Measurements from ENCODE around the gene FAM83F.

The FAM83F gene

DNA sequence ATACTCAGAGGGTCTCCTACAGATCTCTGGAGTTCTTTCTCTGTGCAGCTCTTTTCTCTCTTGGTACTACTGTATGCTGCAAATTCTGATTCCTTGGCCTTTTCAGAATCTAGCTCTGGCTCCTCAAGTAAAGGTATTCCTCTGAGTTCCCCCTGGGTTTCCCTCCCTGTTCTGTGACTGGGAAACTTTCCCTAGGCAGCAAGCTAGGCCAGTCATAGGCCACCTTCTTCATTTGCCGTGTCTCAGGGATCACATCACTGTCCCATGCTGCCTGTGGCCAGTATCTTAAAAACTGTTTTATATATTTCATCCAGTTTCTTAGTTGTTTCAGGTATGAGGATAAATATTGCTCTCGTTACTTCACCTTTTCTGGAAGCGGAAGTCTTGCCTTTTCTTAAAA lies 71.2 kb downstream of the FAM83F start:
- no peak for ATAC-seq
- TF ChIP-seq ZFP30 (CRISPR knock-in tag; IDR thresholded peaks at IDR 0.05) (no peak), PPARA (CRISPR knock-in tag; IDR thresholded peaks at IDR 0.05; ENCODE audit: borderline replicate concordance) (no peak), GLIS3 (CRISPR knock-in tag; IDR thresholded peaks at IDR 0.05) (no peak), ESRRG (CRISPR knock-in tag; IDR thresholded peaks at IDR 0.05) (no peak), TCF4 (CRISPR knock-in tag; IDR thresholded peaks at IDR 0.05; ENCODE audit: borderline replicate concordance) (no peak), BACH2 (CRISPR knock-in tag; IDR thresholded peaks at IDR 0.05; ENCODE audit: borderline replicate concordance) (no peak), ARNTL (CRISPR knock-in tag; IDR thresholded peaks at IDR 0.05; ENCODE audit: borderline replicate concordance, low read depth) (no peak), RARB (CRISPR knock-in tag; IDR thresholded peaks at IDR 0.05) (no peak), ZFP3 (CRISPR knock-in tag; IDR thresholded peaks at IDR 0.05) (no peak), ZNF8 (CRISPR knock-in tag; IDR thresholded peaks at IDR 0.05) (no peak), ZNF565 (CRISPR knock-in tag; conservative IDR thresholded peaks at IDR 0.05; ENCODE audit: low read depth) (no peak), TOX (CRISPR knock-in tag; IDR thresholded peaks at IDR 0.05; ENCODE audit: borderline replicate concordance) (no peak), ISL1 (CRISPR knock-in tag; IDR thresholded peaks at IDR 0.05) (no peak), OSR1 (CRISPR knock-in tag; IDR thresholded peaks at IDR 0.05) (no peak), ZNF70 (CRISPR knock-in tag; IDR thresholded peaks at IDR 0.05) (no peak), SNAI2 (CRISPR knock-in tag; IDR thresholded peaks at IDR 0.05) (no peak)
- TF ChIP-seq, protein P1, sequence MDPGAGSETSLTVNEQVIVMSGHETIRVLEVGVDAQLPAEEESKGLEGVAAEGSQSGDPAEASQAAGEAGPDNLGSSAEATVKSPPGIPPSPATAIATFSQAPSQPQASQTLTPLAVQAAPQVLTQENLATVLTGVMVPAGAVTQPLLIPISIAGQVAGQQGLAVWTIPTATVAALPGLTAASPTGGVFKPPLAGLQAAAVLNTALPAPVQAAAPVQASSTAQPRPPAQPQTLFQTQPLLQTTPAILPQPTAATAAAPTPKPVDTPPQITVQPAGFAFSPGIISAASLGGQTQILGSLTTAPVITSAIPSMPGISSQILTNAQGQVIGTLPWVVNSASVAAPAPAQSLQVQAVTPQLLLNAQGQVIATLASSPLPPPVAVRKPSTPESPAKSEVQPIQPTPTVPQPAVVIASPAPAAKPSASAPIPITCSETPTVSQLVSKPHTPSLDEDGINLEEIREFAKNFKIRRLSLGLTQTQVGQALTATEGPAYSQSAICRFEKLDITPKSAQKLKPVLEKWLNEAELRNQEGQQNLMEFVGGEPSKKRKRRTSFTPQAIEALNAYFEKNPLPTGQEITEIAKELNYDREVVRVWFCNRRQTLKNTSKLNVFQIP (CRISPR knock-in tag; IDR thresholded peaks at IDR 0.05; ENCODE audit: borderline replicate concordance, low read depth): no peak
- TF ChIP-seq, protein P2, sequence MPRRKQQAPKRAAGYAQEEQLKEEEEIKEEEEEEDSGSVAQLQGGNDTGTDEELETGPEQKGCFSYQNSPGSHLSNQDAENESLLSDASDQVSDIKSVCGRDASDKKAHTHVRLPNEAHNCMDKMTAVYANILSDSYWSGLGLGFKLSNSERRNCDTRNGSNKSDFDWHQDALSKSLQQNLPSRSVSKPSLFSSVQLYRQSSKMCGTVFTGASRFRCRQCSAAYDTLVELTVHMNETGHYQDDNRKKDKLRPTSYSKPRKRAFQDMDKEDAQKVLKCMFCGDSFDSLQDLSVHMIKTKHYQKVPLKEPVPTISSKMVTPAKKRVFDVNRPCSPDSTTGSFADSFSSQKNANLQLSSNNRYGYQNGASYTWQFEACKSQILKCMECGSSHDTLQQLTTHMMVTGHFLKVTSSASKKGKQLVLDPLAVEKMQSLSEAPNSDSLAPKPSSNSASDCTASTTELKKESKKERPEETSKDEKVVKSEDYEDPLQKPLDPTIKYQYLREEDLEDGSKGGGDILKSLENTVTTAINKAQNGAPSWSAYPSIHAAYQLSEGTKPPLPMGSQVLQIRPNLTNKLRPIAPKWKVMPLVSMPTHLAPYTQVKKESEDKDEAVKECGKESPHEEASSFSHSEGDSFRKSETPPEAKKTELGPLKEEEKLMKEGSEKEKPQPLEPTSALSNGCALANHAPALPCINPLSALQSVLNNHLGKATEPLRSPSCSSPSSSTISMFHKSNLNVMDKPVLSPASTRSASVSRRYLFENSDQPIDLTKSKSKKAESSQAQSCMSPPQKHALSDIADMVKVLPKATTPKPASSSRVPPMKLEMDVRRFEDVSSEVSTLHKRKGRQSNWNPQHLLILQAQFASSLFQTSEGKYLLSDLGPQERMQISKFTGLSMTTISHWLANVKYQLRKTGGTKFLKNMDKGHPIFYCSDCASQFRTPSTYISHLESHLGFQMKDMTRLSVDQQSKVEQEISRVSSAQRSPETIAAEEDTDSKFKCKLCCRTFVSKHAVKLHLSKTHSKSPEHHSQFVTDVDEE (CRISPR knock-in tag; IDR thresholded peaks at IDR 0.05): no peak
- TF ChIP-seq, protein P3, sequence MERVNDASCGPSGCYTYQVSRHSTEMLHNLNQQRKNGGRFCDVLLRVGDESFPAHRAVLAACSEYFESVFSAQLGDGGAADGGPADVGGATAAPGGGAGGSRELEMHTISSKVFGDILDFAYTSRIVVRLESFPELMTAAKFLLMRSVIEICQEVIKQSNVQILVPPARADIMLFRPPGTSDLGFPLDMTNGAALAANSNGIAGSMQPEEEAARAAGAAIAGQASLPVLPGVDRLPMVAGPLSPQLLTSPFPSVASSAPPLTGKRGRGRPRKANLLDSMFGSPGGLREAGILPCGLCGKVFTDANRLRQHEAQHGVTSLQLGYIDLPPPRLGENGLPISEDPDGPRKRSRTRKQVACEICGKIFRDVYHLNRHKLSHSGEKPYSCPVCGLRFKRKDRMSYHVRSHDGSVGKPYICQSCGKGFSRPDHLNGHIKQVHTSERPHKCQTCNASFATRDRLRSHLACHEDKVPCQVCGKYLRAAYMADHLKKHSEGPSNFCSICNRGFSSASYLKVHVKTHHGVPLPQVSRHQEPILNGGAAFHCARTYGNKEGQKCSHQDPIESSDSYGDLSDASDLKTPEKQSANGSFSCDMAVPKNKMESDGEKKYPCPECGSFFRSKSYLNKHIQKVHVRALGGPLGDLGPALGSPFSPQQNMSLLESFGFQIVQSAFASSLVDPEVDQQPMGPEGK (CRISPR knock-in tag; IDR thresholded peaks at IDR 0.05; ENCODE audit: borderline replicate concordance): no peak
- TF ChIP-seq, protein P4, sequence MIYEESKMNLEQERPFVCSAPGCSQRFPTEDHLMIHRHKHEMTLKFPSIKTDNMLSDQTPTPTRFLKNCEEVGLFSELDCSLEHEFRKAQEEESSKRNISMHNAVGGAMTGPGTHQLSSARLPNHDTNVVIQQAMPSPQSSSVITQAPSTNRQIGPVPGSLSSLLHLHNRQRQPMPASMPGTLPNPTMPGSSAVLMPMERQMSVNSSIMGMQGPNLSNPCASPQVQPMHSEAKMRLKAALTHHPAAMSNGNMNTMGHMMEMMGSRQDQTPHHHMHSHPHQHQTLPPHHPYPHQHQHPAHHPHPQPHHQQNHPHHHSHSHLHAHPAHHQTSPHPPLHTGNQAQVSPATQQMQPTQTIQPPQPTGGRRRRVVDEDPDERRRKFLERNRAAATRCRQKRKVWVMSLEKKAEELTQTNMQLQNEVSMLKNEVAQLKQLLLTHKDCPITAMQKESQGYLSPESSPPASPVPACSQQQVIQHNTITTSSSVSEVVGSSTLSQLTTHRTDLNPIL (CRISPR knock-in tag; IDR thresholded peaks at IDR 0.05; ENCODE audit: low read depth): no peak

DNA sequence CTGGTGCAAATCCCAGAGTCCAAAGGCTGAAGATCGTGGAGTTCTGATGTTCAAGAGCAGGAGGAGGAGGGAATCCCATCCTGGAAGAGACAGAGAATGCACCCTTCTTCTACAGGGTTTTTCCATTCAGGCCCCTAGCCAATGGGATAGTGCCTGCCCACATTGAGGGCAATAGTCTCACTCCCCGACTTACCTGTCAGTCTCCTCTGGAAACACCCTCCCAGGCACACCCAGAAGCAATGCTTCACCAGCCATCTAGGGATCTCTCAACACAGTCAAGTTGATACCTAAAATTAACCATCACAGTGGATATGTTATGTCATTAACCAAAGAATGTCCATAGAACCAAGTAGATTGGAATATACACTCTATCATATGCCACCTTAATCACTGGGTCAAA lies 72.9 kb downstream of the FAM83F start:
- ATAC-seq: no peak
- no peak for TF ChIP-seq ZFP30 (CRISPR knock-in tag; IDR thresholded peaks at IDR 0.05)
- TF ChIP-seq, protein P5, sequence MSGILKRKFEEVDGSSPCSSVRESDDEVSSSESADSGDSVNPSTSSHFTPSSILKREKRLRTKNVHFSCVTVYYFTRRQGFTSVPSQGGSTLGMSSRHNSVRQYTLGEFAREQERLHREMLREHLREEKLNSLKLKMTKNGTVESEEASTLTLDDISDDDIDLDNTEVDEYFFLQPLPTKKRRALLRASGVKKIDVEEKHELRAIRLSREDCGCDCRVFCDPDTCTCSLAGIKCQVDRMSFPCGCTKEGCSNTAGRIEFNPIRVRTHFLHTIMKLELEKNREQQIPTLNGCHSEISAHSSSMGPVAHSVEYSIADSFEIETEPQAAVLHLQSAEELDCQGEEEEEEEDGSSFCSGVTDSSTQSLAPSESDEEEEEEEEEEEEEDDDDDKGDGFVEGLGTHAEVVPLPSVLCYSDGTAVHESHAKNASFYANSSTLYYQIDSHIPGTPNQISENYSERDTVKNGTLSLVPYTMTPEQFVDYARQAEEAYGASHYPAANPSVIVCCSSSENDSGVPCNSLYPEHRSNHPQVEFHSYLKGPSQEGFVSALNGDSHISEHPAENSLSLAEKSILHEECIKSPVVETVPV (CRISPR knock-in tag; IDR thresholded peaks at IDR 0.05): no peak
- no peak for TF ChIP-seq ISL1 (CRISPR knock-in tag; IDR thresholded peaks at IDR 0.05)
- TF ChIP-seq ARNTL (CRISPR knock-in tag; IDR thresholded peaks at IDR 0.05; ENCODE audit: borderline replicate concordance, low read depth): no peak
- no peak for TF ChIP-seq ZNF8 (CRISPR knock-in tag; IDR thresholded peaks at IDR 0.05)
- TF ChIP-seq SNAI2 (CRISPR knock-in tag; IDR thresholded peaks at IDR 0.05): no peak
- TF ChIP-seq, protein P2 (CRISPR knock-in tag; IDR thresholded peaks at IDR 0.05): no peak
- TF ChIP-seq, protein P1 (CRISPR knock-in tag; IDR thresholded peaks at IDR 0.05; ENCODE audit: borderline replicate concordance, low read depth): no peak
- TF ChIP-seq BACH2 (CRISPR knock-in tag; IDR thresholded peaks at IDR 0.05; ENCODE audit: borderline replicate concordance): no peak
- TF ChIP-seq, protein P4 (CRISPR knock-in tag; IDR thresholded peaks at IDR 0.05; ENCODE audit: low read depth): no peak
